ENCODE measurements around the gene PRAMEF20.

The PRAMEF20 gene

GRCh38 chr1:13456904-13457532, 46.8 kb downstream of the PRAMEF20 start (continued):
- TF ChIP-seq GLIS3 (CRISPR knock-in tag; IDR thresholded peaks at IDR 0.05): no peak

- TF ChIP-seq ESRRG (CRISPR knock-in tag; IDR thresholded peaks at IDR 0.05) (no peak), TCF4 (CRISPR knock-in tag; IDR thresholded peaks at IDR 0.05; ENCODE audit: borderline replicate concordance) (no peak), ZNF565 (CRISPR knock-in tag; conservative IDR thresholded peaks at IDR 0.05; ENCODE audit: low read depth) (no peak), ISL1 (CRISPR knock-in tag; IDR thresholded peaks at IDR 0.05) (no peak), SNAI2 (CRISPR knock-in tag; IDR thresholded peaks at IDR 0.05) (no peak), TOX (CRISPR knock-in tag; IDR thresholded peaks at IDR 0.05; ENCODE audit: borderline replicate concordance) (no peak), ARNTL (CRISPR knock-in tag; IDR thresholded peaks at IDR 0.05; ENCODE audit: borderline replicate concordance, low read depth) (no peak), ZC3H10 (CRISPR knock-in tag; IDR thresholded peaks at IDR 0.05) (no peak), CSRNP3 (CRISPR knock-in tag; IDR thresholded peaks at IDR 0.05) (no peak), ZFP3 (CRISPR knock-in tag; IDR thresholded peaks at IDR 0.05) (no peak), ZNF8 (CRISPR knock-in tag; IDR thresholded peaks at IDR 0.05) (no peak), ZNF70 (CRISPR knock-in tag; IDR thresholded peaks at IDR 0.05) (no peak), GLIS3 (CRISPR knock-in tag; IDR thresholded peaks at IDR 0.05) (no peak), OSR1 (CRISPR knock-in tag; IDR thresholded peaks at IDR 0.05) (no peak), RARB (CRISPR knock-in tag; IDR thresholded peaks at IDR 0.05) (no peak), PATZ1 (CRISPR knock-in tag; IDR thresholded peaks at IDR 0.05; ENCODE audit: borderline replicate concordance) (no peak)
- TF ChIP-seq, protein P1, sequence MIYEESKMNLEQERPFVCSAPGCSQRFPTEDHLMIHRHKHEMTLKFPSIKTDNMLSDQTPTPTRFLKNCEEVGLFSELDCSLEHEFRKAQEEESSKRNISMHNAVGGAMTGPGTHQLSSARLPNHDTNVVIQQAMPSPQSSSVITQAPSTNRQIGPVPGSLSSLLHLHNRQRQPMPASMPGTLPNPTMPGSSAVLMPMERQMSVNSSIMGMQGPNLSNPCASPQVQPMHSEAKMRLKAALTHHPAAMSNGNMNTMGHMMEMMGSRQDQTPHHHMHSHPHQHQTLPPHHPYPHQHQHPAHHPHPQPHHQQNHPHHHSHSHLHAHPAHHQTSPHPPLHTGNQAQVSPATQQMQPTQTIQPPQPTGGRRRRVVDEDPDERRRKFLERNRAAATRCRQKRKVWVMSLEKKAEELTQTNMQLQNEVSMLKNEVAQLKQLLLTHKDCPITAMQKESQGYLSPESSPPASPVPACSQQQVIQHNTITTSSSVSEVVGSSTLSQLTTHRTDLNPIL (CRISPR knock-in tag; IDR thresholded peaks at IDR 0.05; ENCODE audit: low read depth): no peak
- TF ChIP-seq, protein P2, sequence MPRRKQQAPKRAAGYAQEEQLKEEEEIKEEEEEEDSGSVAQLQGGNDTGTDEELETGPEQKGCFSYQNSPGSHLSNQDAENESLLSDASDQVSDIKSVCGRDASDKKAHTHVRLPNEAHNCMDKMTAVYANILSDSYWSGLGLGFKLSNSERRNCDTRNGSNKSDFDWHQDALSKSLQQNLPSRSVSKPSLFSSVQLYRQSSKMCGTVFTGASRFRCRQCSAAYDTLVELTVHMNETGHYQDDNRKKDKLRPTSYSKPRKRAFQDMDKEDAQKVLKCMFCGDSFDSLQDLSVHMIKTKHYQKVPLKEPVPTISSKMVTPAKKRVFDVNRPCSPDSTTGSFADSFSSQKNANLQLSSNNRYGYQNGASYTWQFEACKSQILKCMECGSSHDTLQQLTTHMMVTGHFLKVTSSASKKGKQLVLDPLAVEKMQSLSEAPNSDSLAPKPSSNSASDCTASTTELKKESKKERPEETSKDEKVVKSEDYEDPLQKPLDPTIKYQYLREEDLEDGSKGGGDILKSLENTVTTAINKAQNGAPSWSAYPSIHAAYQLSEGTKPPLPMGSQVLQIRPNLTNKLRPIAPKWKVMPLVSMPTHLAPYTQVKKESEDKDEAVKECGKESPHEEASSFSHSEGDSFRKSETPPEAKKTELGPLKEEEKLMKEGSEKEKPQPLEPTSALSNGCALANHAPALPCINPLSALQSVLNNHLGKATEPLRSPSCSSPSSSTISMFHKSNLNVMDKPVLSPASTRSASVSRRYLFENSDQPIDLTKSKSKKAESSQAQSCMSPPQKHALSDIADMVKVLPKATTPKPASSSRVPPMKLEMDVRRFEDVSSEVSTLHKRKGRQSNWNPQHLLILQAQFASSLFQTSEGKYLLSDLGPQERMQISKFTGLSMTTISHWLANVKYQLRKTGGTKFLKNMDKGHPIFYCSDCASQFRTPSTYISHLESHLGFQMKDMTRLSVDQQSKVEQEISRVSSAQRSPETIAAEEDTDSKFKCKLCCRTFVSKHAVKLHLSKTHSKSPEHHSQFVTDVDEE (CRISPR knock-in tag; IDR thresholded peaks at IDR 0.05): no peak
- TF ChIP-seq, protein P3, sequence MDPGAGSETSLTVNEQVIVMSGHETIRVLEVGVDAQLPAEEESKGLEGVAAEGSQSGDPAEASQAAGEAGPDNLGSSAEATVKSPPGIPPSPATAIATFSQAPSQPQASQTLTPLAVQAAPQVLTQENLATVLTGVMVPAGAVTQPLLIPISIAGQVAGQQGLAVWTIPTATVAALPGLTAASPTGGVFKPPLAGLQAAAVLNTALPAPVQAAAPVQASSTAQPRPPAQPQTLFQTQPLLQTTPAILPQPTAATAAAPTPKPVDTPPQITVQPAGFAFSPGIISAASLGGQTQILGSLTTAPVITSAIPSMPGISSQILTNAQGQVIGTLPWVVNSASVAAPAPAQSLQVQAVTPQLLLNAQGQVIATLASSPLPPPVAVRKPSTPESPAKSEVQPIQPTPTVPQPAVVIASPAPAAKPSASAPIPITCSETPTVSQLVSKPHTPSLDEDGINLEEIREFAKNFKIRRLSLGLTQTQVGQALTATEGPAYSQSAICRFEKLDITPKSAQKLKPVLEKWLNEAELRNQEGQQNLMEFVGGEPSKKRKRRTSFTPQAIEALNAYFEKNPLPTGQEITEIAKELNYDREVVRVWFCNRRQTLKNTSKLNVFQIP (CRISPR knock-in tag; IDR thresholded peaks at IDR 0.05; ENCODE audit: borderline replicate concordance, low read depth): no peak
- no peak for ATAC-seq
These were observed 51.7 kb downstream of the PRAMEF20 start for GRCh38 chr1:13461977-13462376.

- TF ChIP-seq ZFP3 (CRISPR knock-in tag; IDR thresholded peaks at IDR 0.05): no peak
- ATAC-seq: no peak
These were observed 52.4 kb downstream of the PRAMEF20 start for GRCh38 chr1:13462682-13463081.

DNA sequence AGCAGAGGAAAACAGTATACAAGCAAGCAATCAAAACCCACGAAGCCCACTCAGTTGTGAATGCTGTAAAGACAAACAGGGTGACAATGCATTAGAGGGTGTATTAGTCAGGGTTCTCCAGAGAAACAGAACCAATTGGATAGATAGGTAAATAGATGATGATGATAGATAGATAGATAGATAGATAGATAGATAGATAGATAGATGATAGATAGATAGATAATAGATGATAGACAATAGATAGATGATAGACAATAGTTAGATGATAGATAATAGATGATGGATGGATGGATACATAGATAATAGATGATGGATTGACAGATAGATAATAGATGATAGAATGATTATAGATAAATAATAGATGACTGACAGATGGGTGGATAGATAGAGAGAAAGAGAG, 55.3 kb downstream of the PRAMEF20 start:
- no peak for ATAC-seq
- TF ChIP-seq ZNF565 (CRISPR knock-in tag; conservative IDR thresholded peaks at IDR 0.05; ENCODE audit: low read depth) (no peak), PATZ1 (CRISPR knock-in tag; IDR thresholded peaks at IDR 0.05; ENCODE audit: borderline replicate concordance) (no peak), SNAI2 (CRISPR knock-in tag; IDR thresholded peaks at IDR 0.05) (no peak), TOX (CRISPR knock-in tag; IDR thresholded peaks at IDR 0.05; ENCODE audit: borderline replicate concordance) (no peak), OSR1 (CRISPR knock-in tag; IDR thresholded peaks at IDR 0.05) (no peak), ZC3H10 (CRISPR knock-in tag; IDR thresholded peaks at IDR 0.05) (no peak)
- TF ChIP-seq, protein P3 (CRISPR knock-in tag; IDR thresholded peaks at IDR 0.05; ENCODE audit: borderline replicate concordance, low read depth): no peak
- TF ChIP-seq, protein P2 (CRISPR knock-in tag; IDR thresholded peaks at IDR 0.05): no peak
